Kidney epithelial cell (primary cell): ENCODE data around the gene AGTR1. TPM values are rescaled to one million over a fixed set of nuclear protein-coding genes. Genes with fewer than 3 reads are reported as not detected.

ENCODE experiments used
- DNase-seq: peaks from one replicate; pipeline ENCODE4 v3.0.0-alpha.2; 2010; ENCODE audit warnings: low read depth
- H3K27me3 ChIP-seq: 2 replicates; pipeline ENCODE4 v1.6.0; 2011; ENCODE audit warnings: low read length; ENCODE audit not compliant: control insufficient read depth, insufficient read depth
- H3K36me3 ChIP-seq: 2 replicates; pipeline ENCODE4 v1.5.1; 2011; ENCODE audit warnings: low read length; ENCODE audit not compliant: control insufficient read depth, insufficient read depth
- H3K4me3 ChIP-seq: 2 replicates; pipeline ENCODE4 v1.5.1; 2011; ENCODE audit warnings: low read depth, mild to moderate bottlenecking, control low read depth, low read length
- CTCF ChIP-seq: IDR thresholded peaks from 2 replicates; pipeline ENCODE4 v1.5.1; 2011; ENCODE audit warnings: mild to moderate bottlenecking, moderate library complexity, low read length, control low read depth, inconsistent platforms; ENCODE audit not compliant: insufficient read depth, poor library complexity, severe bottlenecking
- total RNA-seq: library from RNA; depleted of rRNA; stranded (reverse); fragments of >200 nt; gene quantifications from 2 replicates; pipeline ENCODE4 v1.2.3, GENCODE V29; 2015

AGTR1 gene
- total RNA-seq, 1 donor from 2014 or later = not detected

- H3K4me3 ChIP-seq = no peak overlapping the region
- TF ChIP-seq CTCF = no peak
- no peaks in the 10 kb centered on the region for H3K27me3 ChIP-seq
- DNase-seq = no peak
- no peaks in the 10 kb centered on the region for H3K36me3 ChIP-seq
Observed at GRCh38 chr3:148755570-148755969, 57.9 kb downstream of the AGTR1 start.

- no peaks in the 10 kb centered on the region for H3K27me3 ChIP-seq
- no peak for DNase-seq
- TF ChIP-seq CTCF = no peak
- H3K4me3 ChIP-seq = no peak overlapping the region
- no peaks in the 10 kb centered on the region for H3K36me3 ChIP-seq
Observed at GRCh38 chr3:148756311-148756710, 58.6 kb downstream of the AGTR1 start.

- peak; percentile 7 for DNase-seq
- no peak for TF ChIP-seq CTCF
- Histone ChIP-seq H3K27me3 (no peaks in the 10 kb centered on the region), H3K4me3 (no peak overlapping the region), H3K36me3 (no peaks in the 10 kb centered on the region)
Observed at GRCh38 chr3:148757238-148758215, 59.8 kb downstream of the AGTR1 start.

GRCh38 chr3:148758303-148758884, 60.7 kb downstream of the AGTR1 start:
- H3K4me3 ChIP-seq = no peak overlapping the region
- no peak for DNase-seq
- no peaks in the 10 kb centered on the region for H3K27me3 ChIP-seq
- no peaks in the 10 kb centered on the region for H3K36me3 ChIP-seq
- no peak for TF ChIP-seq CTCF

GRCh38 chr3:148759430-148759829, 61.7 kb downstream of the AGTR1 start:
- TF ChIP-seq CTCF = no peak
- Histone ChIP-seq H3K27me3 (no peaks in the 10 kb centered on the region), H3K4me3 (no peak overlapping the region), H3K36me3 (no peaks in the 10 kb centered on the region)
- DNase-seq = no peak
